Loucy (cell line): ENCODE measurements around the gene MRAS.

Source experiments
- H2AFZ ChIP-seq: fragments of 200-600 bp; sonication (generic); 2 replicates; pipeline ENCODE4 v1.6.0; 2016; ENCODE audit warnings: antibody characterized with exemption, mild to moderate bottlenecking, low read length, moderate library complexity
- H3F3A ChIP-seq: fragments of 200-600 bp; 2 replicates; pipeline ENCODE4 v1.6.0; 2016; ENCODE audit warnings: antibody characterized with exemption, low read depth, mild to moderate bottlenecking
- H3K27me3 ChIP-seq: fragments of 200-600 bp; sonication (generic); 2 replicates; pipeline ENCODE4 v1.6.1; 2014; ENCODE audit warnings: low read length, mild to moderate bottlenecking; ENCODE audit not compliant: insufficient read depth, poor library complexity, severe bottlenecking
- H3K36me3 ChIP-seq: fragments of 200-600 bp; sonication (generic); 2 replicates; pipeline ENCODE4 v1.6.1; 2016; ENCODE audit warnings: low read length; ENCODE audit not compliant: insufficient read depth
- H3K4me1 ChIP-seq: fragments of 200-600 bp; sonication (generic); 2 replicates; pipeline ENCODE4 v1.5.1; 2014; ENCODE audit warnings: low read length, mild to moderate bottlenecking; ENCODE audit not compliant: insufficient read depth, poor library complexity, severe bottlenecking
- H3K4me2 ChIP-seq: fragments of 200-600 bp; sonication (generic); 2 replicates; pipeline ENCODE4 v1.6.0; 2014; ENCODE audit warnings: antibody characterized with exemption, low read length, low read depth, mild to moderate bottlenecking; ENCODE audit not compliant: poor library complexity, severe bottlenecking
- H3K4me3 ChIP-seq: fragments of 200-600 bp; sonication (generic); 2 replicates; pipeline ENCODE4 v1.5.1; 2014; ENCODE audit warnings: low read length, mild to moderate bottlenecking, mixed read lengths; ENCODE audit not compliant: poor library complexity, severe bottlenecking
- H3K79me2 ChIP-seq: fragments of 200-600 bp; sonication (generic); 2 replicates; pipeline ENCODE4 v1.6.1; 2014; ENCODE audit warnings: low read length; ENCODE audit not compliant: insufficient read depth
- H3K9ac ChIP-seq: fragments of 200-600 bp; sonication (generic); 2 replicates; pipeline ENCODE4 v1.6.0; 2014; ENCODE audit warnings: mild to moderate bottlenecking, low read depth, low read length, moderate library complexity; ENCODE audit not compliant: poor library complexity, severe bottlenecking
- H3K9me2 ChIP-seq: fragments of 200-600 bp; sonication (generic); replicated peaks from 2 replicates; pipeline ENCODE4 v1.6.1; 2016; ENCODE audit warnings: low read depth, low read length, mixed read lengths
- H3K9me3 ChIP-seq: fragments of 200-600 bp; sonication (generic); 2 replicates; pipeline ENCODE4 v1.6.1; 2014; ENCODE audit warnings: mild to moderate bottlenecking, antibody characterized with exemption, low read length, low read depth; ENCODE audit not compliant: insufficient read depth
- H4K20me1 ChIP-seq: fragments of 200-600 bp; sonication (generic); 2 replicates; pipeline ENCODE4 v1.6.0; 2014; ENCODE audit warnings: antibody characterized with exemption, low read length, mild to moderate bottlenecking; ENCODE audit not compliant: insufficient read depth, poor library complexity, severe bottlenecking
- CTCF ChIP-seq: fragments of 200-600 bp; sonication (generic); conservative IDR thresholded peaks from 2 replicates; pipeline ENCODE4 v1.5.1; 2014; ENCODE audit warnings: mild to moderate bottlenecking, antibody characterized with exemption, low read length
- EZH2phosphoT487 ChIP-seq: fragments of 200-600 bp; IDR thresholded peaks from 2 replicates; pipeline ENCODE4 v1.6.1; 2018; ENCODE audit warnings: antibody characterized with exemption, mild to moderate bottlenecking, moderate library complexity, borderline replicate concordance

MRAS gene

GRCh38 chr3:138450181-138450580, 101.8 kb downstream of the MRAS start:
- no peaks in the 10 kb centered on the region for H3K27me3 ChIP-seq
- no peaks in the 10 kb centered on the region for H3K79me2 ChIP-seq
- no peak overlapping the region for H3K4me2 ChIP-seq
- no peak for TF ChIP-seq EZH2phosphoT487
- TF ChIP-seq CTCF, result no peak
- no peaks in the 10 kb centered on the region for H3K36me3 ChIP-seq
- no peak overlapping the region for H2AFZ ChIP-seq
- no peaks in the 10 kb centered on the region for H4K20me1 ChIP-seq
- no peak overlapping the region for H3K9ac ChIP-seq
- H3K4me1 ChIP-seq, result no peaks in the 10 kb centered on the region
- H3F3A ChIP-seq, result no peaks in the 10 kb centered on the region
- no peaks in the 10 kb centered on the region for H3K9me3 ChIP-seq
- H3K4me3 ChIP-seq, result no peak overlapping the region
- no peaks in the 10 kb centered on the region for H3K9me2 ChIP-seq

GRCh38 chr3:138450704-138451424, 102.5 kb downstream of the MRAS start:
- Histone ChIP-seq H3K27me3 (no peaks in the 10 kb centered on the region), H3K9ac (no peak overlapping the region), H3K9me3 (no peaks in the 10 kb centered on the region), H2AFZ (no peak overlapping the region), H3K4me2 (no peak overlapping the region), H3K36me3 (no peaks in the 10 kb centered on the region), H4K20me1 (no peaks in the 10 kb centered on the region), H3F3A (no peaks in the 10 kb centered on the region), H3K4me1 (no peaks in the 10 kb centered on the region), H3K4me3 (no peak overlapping the region), H3K9me2 (no peaks in the 10 kb centered on the region), H3K79me2 (no peaks in the 10 kb centered on the region)
- no peak for TF ChIP-seq EZH2phosphoT487
- TF ChIP-seq CTCF, result no peak

- Histone ChIP-seq H3K4me3 (no peak overlapping the region), H3K9me3 (no peaks in the 10 kb centered on the region), H3K27me3 (no peaks in the 10 kb centered on the region), H2AFZ (no peak overlapping the region), H3F3A (no peaks in the 10 kb centered on the region), H3K9me2 (no peaks in the 10 kb centered on the region), H3K4me1 (no peaks in the 10 kb centered on the region), H3K9ac (no peak overlapping the region), H4K20me1 (no peaks in the 10 kb centered on the region), H3K4me2 (no peak overlapping the region), H3K36me3 (no peaks in the 10 kb centered on the region), H3K79me2 (no peaks in the 10 kb centered on the region)
- TF ChIP-seq EZH2phosphoT487 (no peak), CTCF (no peak)
Measured at GRCh38 chr3:138451595-138452162, 103.3 kb downstream of the MRAS start.
